Stimulated activated CD4-positive, alpha-beta T cell treated with anti-CD3 and anti-CD28 coated beads, Interleukin-15, amount 100 ng/mL, for 24 hours (primary cell): ENCODE results near the gene CCNY.
A peak's percentile ranks its signal among the peaks of the same experiment; 100 is the strongest.

Source experiments
- DNase-seq: peaks from one replicate; pipeline ENCODE4 v3.0.0-alpha.2; 2020

CCNY gene

DNA sequence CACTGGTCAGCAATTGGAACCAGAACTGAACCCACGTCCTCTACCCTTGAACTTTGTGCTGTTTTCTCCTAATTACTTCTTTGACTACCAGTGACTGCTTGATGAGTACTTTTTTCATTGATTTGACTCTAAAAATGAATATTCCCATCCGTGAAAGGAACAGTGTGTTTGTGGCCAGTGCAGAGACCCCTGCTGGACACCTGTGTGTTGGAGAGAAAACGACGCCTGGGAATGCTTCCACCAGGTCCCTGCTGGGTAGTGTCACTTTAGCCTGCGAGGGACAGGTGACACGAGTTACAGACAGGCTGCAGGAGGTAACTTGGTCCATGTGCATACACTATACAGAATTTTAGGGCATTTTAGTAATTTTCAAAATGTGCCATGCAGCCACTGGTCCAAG is 262.1 kb downstream of the CCNY start:
- no peak for DNase-seq

DNA sequence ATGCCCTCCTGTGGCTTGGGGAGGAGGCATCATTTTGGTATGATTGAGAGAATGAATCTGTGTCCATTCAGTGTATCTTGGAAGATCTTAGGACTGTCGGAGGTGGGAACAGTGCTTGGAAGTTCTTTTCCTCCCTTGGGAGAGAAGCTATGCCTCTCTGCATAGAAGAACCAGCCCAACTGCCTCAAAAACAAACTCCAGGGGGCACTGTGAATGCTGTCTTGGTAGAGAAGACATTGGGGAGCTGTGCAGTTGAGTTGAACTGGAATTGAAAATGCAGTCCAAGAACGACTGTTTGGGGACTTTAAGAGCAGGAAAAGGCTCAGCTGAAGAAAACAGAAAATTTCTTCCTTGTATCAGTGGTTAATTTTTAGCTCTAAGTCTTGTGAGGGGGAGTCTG is 263.9 kb downstream of the CCNY start:
- DNase-seq = no peak

DNA sequence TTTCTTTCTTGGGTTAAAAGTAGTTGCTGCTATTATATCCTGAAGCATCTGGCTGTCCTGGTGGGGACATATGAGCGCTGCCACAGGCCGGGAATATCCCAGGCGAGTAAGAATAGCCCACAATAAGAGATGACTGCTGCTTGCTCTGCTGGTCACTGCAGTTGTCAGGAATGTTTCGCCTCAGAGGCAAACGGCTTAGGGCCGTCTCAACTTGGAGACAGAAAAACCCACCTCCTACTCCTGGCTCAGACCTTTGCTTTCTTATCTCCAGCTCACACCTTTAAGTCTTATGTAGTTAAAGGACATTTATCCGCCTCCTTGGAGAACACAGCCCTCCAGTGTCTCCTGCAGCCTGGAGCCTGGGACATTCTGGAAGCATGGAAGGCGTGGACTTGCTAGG is 268.9 kb downstream of the CCNY start, which contains the start of gene GJD4:
Gene GJD4 (plus strand): TSS at position 151 of the 400 bp plus-strand sequence. CDS start 227 bp downstream, at position 378.
- no peak for DNase-seq

DNA sequence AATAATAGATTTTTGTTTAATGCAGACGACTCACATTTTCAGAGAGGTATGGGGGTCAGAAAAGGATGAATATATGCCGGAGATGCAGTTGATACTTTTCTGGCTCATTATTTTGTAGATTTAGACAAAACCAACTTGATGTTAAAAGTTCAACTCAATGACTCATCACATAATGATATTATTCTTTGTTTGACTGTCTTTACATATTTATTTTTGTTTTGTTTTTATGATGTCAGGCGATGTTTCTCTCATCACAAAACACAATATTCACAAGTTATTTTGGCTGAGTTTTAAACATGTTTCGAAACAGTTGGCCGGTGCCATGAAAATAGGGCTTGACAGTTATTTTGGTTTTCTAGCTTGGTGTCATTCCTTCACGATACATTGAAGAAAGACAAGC is 270.1 kb downstream of the CCNY start:
- DNase-seq = no peak

DNA sequence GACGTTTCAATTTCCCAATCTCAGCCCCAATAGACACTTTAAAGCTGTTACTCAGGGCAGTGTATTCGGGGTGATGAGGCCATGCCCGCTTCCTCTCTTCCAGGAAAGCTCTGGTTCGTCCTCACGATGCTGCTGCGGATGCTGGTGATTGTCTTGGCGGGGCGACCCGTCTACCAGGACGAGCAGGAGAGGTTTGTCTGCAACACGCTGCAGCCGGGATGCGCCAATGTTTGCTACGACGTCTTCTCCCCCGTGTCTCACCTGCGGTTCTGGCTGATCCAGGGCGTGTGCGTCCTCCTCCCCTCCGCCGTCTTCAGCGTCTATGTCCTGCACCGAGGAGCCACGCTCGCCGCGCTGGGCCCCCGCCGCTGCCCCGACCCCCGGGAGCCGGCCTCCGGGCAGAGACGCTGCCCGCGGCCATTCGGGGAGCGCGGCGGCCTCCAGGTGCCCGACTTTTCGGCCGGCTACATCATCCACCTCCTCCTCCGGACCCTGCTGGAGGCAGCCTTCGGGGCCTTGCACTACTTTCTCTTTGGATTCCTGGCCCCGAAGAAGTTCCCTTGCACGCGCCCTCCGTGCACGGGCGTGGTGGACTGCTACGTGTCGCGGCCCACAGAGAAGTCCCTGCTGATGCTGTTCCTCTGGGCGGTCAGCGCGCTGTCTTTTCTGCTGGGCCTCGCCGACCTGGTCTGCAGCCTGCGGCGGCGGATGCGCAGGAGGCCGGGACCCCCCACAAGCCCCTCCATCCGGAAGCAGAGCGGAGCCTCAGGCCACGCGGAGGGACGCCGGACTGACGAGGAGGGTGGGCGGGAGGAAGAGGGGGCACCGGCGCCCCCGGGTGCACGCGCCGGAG is 271.4 kb downstream of the CCNY start:
- peak; percentile 16 for DNase-seq

DNA sequence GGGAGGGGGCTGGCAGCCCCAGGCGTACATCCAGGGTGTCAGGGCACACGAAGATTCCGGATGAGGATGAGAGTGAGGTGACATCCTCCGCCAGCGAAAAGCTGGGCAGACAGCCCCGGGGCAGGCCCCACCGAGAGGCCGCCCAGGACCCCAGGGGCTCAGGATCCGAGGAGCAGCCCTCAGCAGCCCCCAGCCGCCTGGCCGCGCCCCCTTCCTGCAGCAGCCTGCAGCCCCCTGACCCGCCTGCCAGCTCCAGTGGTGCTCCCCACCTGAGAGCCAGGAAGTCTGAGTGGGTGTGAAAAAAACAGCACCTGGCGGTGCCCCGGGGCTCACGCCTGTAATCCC is 272.0 kb downstream of the CCNY start:
- DNase-seq = no peak

DNA sequence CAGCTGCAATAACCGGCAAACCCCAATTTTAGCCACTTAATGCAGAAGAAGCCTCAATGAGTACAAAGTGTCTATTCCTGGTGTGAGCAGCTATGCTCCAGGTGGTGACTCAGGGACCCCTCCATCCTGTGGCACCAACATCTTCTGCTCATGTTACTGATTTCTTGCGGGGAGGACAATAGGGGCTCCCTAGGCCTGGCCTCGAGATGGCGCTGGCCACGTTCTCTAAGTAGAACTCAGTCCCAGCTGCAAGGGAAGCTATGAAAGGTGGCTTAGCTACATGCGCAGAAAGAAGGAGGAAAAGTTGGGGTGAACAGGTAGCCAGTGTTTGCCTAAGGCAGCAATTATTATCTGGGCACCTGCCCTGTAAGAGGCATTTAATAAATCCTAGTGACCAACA is 275.4 kb downstream of the CCNY start:
- DNase-seq = no peak

DNA sequence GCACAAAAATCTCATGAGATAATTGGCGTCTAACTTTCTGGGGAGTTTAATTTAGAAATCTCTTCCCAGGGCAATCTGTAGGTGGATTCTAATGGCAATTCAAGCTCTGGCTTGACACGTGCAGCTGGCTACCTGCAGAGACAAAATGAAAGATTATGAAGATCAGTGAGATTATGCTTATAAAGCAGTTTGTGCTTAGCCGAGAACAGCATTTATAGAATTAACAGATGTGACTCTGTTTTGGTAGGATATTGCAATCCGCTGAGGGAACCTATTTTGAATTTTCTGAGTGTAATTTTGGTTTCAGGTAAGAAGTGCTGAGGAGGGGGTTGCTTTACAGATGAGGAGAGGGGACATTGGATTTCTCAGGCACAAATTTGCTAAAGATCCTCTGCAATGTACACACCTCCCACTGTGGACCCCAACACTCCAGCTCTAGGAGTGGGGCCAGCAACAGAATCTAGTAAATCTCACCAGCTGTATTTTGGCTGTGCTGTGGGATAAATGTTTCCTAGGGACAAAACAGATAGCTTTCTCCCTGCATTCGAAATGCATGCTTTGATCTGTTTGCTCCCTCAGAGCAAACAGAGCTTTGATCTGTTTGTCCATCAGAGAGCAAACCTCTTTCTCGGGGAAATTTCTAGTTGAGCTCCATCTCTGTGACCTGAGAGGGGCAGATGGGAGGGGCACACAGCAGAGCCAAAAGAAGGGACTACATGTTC is 276.2 kb downstream of the CCNY start:
- no peak for DNase-seq

DNA sequence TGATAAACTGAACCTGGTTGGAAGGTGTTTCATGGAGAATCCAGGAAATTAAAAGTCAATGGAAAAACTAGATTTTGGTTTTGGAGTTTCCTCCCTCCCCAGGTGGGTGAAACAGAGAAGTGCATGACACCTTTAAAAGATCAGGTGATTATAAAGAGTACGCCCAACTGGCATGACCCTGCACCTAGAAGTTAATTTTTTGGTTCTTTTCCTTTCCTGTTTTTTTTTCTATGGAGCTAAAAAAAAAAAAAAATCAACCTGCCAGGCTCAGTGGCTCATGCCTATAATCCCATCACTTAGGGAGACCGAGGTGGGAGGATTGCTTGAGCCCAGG is 276.8 kb downstream of the CCNY start:
- DNase-seq = no peak

DNA sequence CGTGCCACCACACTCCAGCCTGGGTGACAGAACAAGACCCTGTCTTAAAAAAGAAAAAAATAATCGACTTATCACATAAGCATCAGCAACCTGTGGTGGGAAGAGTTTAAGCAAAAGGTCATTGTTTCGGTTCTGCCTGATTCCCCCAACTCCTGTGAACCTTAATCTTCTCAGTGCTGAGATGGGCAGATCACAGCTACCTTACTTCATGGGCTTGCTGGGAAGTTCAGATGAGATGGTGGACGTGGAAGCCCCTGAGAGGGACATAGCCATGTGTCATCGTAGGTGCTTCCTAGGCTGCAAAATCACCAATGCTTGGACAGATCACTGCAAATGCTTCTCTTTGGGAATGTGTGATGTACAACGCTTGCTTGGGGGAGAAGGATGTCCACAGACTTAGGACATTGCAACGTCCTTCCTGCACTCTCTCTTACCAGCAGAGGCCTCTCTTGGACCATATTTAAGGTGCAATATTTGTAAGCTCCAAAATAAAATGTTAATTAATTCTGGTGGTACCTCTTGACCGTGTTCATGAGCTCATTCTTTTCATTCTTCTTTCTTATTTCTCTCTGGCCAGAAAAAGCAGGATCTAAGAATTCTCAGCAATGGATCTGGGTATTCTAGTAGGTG is 277.4 kb downstream of the CCNY start:
- DNase-seq = no peak

DNA sequence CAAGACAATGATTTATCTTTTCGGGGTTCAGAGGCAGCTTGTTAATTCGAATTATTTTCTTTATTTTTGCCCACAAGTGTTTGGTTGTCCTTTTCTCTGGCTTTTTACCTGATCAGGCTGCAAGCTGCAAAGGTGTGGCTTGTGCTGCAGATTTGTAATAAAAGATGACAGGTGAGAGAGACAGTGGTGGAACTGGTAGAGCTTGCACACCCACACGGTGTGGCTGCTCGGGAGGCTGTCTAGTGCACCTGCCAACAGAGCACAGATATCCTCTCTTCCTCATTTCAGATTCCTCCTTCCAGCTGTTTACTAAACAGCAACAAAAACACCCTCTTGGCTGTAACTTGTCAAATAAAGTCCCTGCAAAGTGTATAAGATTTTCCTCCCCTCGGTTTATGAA is 278.0 kb downstream of the CCNY start:
- no peak for DNase-seq
